COR-L47 (cell line): ENCODE measurements around the gene ERBIN.
"Not testable (repeated sequence)": the region's sequence is repeated elsewhere in the genome, so short reads cannot be mapped to it uniquely, and the experiment has no call there.

Experiments
- DNase-seq: peaks from one replicate; lab custom pipeline; 2025; lab: John Stamatoyannopoulos, UW

ERBIN gene

GRCh38 chr5:66004216-66004615, 77.8 kb downstream of the ERBIN start:
- no peak for DNase-seq

GRCh38 chr5:66009277-66009676, 82.9 kb downstream of the ERBIN start:
- no peak for DNase-seq

- no peak for DNase-seq
Observed at GRCh38 chr5:66010476-66010875, 84.1 kb downstream of the ERBIN start.

GRCh38 chr5:66012271-66012670, 85.9 kb downstream of the ERBIN start:
- no peak for DNase-seq

- DNase-seq, result no peak
Observed at GRCh38 chr5:66013397-66013796, 87.0 kb downstream of the ERBIN start.

GRCh38 chr5:66013906-66014305, 87.5 kb downstream of the ERBIN start:
- no peak for DNase-seq

- DNase-seq, result no peak
Observed at GRCh38 chr5:66015196-66015960, 89.0 kb downstream of the ERBIN start.

GRCh38 chr5:66021585-66021984, 95.2 kb downstream of the ERBIN start:
- DNase-seq, result no peak

- no peak for DNase-seq
Observed at GRCh38 chr5:66039296-66039695, 112.9 kb downstream of the ERBIN start.

GRCh38 chr5:66039701-66040100, 113.3 kb downstream of the ERBIN start:
- DNase-seq, result no peak

GRCh38 chr5:66041627-66042026, 115.3 kb downstream of the ERBIN start:
- DNase-seq, result no peak

GRCh38 chr5:66057239-66057638, 130.9 kb downstream of the ERBIN start:
- no peak for DNase-seq

GRCh38 chr5:66061320-66061719, 134.9 kb downstream of the ERBIN start:
- not testable (repeated sequence) for DNase-seq

- not testable (repeated sequence) for DNase-seq
Observed at GRCh38 chr5:66063061-66063460, 136.7 kb downstream of the ERBIN start.

GRCh38 chr5:66066826-66067225, 140.5 kb downstream of the ERBIN start:
- DNase-seq, result no peak

GRCh38 chr5:66072031-66072430, 145.7 kb downstream of the ERBIN start:
- no peak for DNase-seq

GRCh38 chr5:66074901-66075300, 148.5 kb downstream of the ERBIN start:
- no peak for DNase-seq

GRCh38 chr5:66080664-66081063, 154.3 kb downstream of the ERBIN start:
- no peak for DNase-seq

GRCh38 chr5:66089384-66089783, 163.0 kb downstream of the ERBIN start:
- DNase-seq, result no peak

GRCh38 chr5:66100851-66101250, 174.5 kb downstream of the ERBIN start:
- DNase-seq, result no peak

GRCh38 chr5:66113160-66113559, 186.8 kb downstream of the ERBIN start:
- no peak for DNase-seq

- DNase-seq, result no peak
Observed at GRCh38 chr5:66118304-66118703, 191.9 kb downstream of the ERBIN start.

GRCh38 chr5:66122379-66123034, 196.1 kb downstream of the ERBIN start:
- no peak for DNase-seq

- no peak for DNase-seq
Observed at GRCh38 chr5:66129144-66129543, 202.8 kb downstream of the ERBIN start.
